ENCODE data around the gene SAT2.
"Not testable (repeated sequence)": the region's sequence is repeated elsewhere in the genome, so short reads cannot be mapped to it uniquely, and the experiment has no call there.

SAT2 gene

DNA sequence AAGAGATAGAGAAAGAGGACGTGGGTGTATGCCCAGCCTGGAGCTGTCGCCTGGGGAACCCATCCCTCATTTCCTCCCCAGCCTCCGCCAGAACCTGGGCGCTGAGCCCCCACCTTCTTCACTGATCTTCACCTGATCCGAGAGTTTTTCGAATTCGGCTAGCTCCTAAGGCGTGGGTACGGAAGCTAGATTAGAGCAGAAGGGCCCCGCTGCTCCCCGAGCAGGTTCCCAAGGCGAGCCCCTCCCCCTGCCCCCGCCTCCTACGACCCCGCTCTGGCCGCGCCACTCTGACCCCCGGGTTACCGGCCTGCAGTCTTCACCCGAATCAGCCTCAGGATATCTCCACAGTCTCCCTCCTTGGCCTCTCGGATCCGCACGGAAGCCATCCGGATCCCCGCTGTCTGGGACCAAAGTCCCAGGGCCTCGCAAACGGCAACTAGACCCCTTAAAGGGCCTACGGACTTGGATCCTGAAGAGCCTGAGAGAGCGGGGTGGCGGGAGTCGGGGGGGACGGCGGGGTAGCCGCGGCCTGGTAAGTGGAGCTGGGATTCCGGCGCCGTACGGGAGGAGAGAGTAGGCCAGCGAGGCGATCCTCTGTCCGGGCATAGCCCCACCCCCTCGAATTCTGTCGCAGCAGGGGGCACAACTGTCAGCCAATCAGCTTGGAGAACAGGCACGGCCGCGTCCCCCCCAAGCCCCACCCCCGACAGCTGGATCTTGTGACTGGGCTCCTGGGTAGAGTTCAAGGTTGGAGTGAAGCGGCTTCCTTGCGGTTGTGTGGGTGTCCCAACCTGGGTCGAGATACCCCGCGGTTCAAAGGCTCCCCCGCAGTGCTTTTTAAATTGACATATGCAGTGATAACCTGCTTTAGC is at the start of gene SAT2:
SAT2 (minus strand) TSS at position 572 of the 872 bp plus-strand sequence; CDS start at position 386, 186 bp downstream.
- peak; percentile 97 for DNase-seq

DNA sequence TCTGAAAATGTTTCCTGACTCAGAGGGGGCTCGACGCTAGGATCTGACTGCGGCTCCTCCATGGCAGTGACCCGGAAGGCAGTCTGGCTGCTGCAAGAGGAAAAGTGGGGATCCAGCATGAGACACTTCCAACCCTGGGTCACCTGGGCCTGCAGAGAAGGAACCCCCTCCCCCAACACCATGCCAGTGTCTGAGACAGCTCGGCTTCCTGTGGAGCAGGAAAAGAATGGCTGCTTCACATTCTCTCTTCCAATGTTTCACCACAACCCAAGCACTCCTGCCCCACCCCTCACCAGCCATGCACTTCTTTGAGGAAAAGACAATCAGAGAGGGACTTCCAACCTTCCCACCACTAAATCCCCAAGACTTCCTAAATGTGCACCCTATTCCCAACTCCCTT is 48.9 kb upstream of the SAT2 start:
- DNase-seq = no peak

DNA sequence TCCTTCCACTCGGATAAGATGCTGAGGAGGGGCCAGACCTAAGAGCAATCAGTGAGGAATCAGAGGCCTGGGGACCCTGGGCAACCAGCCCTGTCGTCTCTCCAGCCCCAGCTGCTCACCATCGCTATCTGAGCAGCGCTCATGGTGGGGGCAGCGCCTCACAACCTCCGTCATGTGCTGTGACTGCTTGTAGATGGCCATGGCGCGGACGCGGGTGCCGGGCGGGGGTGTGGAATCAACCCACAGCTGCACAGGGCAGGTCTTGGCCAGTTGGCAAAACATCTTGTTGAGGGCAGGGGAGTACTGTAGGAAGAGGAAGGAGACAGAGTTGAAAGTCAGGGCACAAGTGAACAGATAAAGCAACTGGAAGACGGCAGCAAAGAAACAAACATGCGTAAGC is 47.3 kb upstream of the SAT2 start:
- no peak for DNase-seq

DNA sequence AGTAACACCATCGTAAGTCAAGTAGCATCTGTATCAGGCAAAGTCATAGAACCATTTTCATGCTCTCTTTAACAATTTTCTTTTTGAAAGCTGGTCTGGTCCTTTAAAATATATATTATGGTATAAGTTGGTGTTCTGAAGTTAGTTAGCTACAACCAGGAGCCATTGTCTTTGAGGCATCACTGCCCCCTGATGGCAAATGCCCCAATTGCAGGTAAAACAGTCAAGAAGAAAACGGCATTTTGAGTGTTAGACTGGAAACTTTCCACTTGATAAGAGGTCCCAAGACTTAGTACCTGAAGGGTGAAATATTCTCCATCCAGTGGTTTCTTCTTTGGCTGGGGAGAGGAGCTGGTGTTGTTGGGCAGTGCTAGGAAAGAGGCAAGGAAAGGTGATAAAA is 45.6 kb upstream of the SAT2 start:
- DNase-seq = peak; percentile 64

DNA sequence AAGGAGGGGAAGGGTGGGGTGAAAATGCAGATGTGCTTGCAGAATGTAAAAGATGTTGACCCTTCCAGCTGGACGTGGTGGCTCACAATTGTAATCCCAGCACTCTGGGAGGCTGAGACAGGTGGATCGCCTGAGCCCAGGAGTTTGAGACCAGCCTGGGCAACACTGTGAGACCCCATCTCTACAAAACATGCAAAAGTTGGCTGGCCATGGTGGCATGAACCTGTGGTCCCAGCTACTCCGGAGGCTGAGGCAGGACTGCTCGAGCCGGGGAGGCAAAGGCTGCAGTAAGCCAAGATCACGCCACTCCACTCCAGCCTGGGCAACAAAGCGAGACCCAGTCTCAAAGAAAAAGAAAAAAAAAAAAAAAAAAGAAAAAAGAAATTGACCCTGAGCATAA is 40.9 kb upstream of the SAT2 start:
- DNase-seq = no peak

DNA sequence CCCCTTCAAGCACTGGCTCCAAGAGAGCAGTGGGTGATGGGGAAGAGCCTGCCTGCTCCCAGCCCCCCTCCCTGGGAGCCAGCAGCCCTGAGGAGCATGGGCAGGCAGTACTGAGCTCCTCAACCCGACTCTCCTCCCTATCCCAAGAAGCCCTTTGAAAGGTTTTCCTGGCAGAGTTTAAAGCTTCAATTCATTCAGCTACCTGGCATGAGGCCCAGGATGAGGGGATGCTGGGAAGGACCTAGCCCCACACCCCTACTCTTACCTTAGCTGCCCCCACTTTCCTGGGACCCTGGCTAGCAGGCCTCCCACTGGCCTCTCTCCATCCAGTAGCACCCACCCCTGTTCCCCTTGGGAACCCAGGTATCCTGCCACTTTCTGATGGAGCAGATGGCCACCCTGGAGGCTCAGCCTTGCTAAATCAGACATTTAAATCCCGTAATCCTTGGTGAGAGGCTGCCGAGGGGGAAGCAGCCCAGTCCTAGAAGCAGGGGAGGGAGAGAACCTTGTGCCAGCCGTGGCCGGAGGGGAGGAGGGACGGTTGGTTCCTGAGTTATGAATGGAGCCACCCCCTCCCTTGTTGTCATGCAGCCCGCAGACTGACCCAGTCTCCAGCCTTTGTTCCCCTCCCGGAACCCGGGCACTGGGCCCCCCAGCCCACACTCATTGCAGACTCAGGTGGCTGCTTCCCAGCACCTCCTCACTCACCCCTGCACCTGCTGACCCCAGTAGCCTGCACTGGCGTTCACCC is 40.2 kb upstream of the SAT2 start:
- no peak for DNase-seq

DNA sequence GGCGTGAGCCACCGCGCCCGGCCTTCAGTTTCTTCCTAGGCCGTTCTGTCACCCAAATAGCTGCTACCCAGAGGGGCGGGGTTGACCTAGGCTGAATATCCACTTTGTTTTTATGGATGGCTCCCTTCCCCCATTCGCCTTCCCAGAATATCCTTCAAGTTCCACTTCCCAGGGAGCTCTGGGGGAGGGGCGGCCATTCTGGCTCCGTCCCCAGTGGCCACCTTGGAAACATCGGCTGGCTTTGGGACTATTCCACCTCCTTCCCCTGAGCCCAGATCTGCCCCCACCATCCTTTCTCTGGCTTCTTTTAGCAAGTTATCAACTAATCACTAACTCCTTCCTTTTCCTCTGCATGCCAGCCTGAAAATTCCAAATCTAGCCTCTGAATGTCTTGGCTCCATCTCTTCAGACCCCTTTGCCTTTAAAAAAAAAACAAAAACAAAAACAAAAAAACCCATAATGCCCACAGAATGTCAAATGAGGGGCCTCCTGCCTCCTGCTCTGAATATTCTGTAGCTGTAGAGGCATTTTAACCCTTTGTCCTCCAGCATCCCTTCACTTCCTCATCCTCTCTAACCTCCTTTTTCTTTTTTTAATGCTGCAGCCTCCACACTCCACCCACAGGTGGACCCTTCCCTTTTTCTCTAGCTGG is 29.5 kb upstream of the SAT2 start:
- DNase-seq = no peak

DNA sequence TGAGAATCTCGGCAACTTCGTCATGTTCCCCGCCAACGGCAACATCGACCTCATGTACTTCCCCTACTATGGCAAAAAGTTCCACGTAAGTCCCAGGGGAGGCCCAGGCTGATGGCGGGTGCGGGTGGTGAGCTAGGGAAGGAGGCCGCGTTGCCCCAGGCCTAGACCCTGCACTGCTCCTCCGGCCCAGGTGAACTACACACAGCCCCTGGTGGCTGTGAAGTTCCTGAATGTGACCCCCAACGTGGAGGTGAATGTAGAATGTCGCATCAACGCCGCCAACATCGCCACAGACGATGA is 27.9 kb upstream of the SAT2 start:
- DNase-seq = no peak

DNA sequence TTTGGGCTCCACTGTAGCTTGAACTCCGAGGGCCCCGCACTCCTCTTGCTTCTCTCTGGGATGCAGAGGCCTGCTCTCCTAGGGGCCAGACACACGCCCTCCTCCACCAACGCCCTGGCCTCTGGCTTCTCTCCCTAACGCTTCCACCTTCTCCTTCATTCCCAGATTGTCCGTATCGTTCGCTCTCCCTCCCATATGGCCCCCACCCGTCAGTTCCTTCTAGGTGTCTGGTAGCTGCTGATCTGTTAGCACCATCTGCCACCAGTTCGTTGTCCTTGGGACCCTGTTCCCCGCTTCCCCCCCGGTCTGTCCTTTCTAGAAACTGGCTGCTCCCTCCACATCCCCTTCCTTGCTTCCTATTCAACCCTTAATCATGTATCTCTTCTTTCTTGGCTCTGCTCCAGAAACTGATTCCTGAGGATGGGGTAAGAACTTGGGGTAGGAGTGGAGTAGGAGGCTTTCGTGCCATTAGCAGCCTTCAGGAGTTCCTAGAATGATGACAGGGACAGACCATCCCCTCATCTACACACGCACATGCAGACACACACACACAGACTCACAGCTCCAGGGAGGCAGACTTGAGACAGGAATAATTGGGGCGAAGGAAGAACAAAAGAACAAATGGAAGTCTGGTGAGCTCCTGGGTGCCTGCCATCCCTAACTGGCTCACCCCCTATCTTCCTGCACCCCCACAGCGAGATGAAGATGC is 27.4 kb upstream of the SAT2 start:
- DNase-seq = no peak

DNA sequence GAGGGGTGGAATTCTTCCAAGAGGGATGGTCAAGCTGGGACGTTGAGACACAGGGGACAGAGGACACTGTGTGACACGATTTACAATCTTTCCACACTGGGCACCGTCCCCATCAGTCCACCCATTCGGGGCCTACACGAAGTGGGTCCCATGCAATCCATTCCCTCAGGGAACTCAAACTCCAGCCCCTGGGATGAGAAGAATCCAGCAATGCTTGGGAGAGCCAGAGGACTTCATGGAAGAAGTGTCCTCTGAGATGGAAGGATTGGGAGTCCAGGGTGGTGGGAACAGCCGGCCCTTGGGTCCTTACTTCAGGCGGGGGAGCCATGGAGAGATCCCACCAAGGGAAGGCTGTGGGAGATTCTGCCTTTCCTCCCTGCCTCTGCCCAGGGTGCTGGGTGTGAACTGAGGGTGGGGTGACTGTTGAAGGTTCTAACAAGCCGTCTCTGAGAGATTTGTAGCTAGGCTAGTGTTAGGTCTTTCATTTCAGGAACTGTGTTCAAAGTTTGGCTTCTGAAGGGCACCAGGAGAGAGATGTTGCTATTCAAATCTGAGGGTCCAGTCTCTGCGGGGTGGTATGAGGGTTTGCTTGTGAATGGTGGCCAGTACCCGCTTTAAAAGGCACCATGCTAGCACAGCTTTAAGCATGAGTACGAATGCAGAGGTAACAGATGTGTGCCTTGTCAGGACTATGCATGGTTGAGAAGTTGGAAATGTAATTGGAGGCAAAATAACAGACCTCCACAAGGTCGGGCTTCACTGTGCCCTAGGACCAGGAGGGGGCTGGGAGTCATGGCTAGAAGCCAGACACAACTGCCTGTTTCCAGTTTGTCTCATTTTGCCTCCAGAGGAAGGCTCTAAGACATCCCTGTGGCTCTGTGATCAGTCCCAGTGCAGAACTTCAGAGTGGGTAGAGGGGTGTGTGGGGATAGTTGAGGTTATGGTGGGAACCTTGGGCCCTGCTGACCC is 25.1 kb upstream of the SAT2 start:
- no peak for DNase-seq

DNA sequence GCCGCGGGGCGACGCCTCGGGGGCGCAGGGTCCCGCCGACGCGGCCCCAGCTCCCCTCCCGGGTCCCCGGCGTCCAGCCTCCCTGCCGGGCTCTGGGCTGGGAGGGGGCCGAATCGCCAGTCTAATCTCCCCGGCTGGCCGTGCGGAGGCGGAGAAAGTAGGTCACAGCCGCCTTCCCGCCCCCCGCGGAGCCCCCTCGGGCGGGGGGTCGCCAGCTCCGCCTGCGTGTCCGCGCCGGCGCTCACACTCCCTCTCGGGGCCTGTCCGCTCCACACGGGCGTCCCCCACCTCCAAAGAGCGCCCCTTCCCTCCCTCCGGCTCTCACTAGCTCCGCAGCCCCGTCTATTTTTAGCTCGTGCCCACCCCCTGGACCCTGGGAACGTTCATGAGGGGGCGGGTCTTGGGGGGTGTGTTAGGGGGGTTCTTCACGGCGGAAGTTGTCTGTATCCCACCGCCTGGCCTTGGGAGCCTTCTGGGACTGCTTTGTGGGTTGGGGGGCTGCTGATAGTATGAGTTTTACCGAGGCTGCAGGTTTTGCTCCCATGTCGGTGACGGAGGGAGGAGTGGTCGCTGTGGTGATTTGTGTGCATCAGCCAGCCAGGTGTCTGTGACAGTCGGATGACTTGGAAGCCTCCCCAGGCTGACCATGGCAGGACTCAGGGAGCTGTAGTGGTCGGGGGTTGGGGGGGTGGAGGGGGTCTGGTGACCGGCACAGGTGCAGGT is 24.2 kb upstream of the SAT2 start:
- no peak for DNase-seq

DNA sequence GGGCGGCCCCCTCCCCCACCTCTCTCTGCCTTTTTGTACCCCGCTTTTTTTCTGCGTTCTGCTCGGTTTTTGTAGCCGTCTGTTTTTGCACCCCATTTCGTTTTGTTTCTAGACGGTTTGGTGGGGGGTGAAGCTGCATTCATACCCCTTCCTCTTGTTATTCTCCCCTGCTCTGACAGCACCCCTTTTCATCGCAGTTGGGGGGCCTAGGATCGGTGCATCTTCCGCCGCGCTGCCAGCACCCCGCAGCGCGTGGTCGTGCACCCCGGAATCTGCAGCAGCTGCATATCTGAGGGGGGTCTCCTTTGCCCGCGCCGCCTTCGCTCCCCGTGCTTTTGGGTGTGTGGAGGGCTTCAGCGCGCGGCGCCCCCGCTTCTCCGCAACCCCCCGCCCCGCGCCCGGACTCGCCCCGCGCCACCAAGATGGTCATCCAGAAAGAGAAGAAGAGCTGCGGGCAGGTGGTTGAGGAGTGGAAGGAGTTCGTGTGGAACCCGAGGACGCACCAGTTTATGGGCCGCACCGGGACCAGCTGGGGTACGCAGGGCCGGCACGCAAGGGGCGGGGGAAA is 23.6 kb upstream of the SAT2 start:
- no peak for DNase-seq

DNA sequence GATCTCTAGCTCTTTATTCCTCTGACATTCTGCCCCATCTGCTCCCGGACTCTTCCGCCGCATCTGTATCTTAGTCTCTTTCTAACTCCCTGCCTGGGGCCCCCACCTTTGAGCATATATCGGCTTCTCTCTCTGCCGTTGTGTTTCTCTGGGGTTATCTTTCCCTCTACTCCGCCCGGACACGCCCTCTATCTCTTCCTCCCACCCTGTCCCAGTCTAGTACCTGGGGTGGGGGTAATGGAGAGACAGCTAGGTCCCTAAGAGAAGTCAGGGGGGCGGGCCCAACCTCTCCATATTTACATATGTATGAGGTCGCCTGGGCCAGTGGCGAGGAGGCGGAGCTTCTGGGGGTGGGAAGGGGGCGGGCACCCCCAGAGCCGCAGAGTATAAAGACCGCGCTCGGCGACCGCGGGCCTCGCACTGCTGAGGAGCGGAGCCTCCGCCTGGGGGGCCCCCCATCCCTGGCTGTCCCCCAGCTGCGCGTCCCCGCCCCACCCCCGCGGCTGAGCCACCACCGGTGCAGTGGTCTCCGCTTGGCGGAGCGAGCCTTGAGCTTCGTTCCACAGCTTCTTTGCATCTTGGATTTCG is 23.0 kb upstream of the SAT2 start, which contains the start of gene ATP1B2:
ATP1B2 (plus strand) TSS at position 418 of the 588 bp plus-strand sequence. CDS start 593 bp downstream, outside the sequence.
- DNase-seq = peak; percentile 99

DNA sequence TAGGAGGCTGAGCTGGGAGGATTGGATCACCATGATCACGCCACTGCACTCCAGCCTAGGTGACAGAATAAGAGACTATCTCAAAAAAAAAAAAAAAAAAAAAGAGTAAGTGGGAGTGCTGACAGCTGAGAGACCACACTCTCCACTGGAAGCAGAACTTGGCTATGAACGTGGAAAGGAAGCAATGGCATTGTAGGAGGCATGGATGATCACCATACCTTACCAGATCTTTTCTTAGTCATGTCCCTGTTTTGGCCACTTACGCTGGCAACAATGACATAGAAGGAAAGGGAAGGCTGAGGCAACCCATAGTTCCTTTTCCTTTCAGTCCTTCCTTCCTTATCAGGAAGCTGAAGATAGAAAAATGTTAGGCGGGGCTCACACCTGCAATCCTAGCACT is 19.4 kb upstream of the SAT2 start:
- DNase-seq = no peak

DNA sequence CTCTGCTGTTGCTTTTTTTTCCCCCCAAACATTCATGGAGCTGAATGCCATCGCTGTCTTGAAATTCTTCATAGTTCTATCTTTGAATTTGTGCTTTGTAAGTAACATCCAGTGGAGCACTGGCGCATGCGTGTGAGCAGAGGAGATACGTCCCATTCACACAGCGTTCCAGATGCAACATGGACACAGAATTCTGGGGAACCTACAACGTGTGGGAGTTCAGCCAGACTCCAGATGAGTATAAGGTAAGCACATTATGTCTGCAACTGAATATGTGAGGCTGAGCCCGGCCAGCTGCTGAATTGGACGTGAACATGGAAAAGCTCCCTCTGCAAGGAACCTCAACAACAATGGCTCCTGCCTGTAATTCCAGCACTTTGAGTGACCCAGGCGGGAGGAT is 18.8 kb upstream of the SAT2 start:
- no peak for DNase-seq

DNA sequence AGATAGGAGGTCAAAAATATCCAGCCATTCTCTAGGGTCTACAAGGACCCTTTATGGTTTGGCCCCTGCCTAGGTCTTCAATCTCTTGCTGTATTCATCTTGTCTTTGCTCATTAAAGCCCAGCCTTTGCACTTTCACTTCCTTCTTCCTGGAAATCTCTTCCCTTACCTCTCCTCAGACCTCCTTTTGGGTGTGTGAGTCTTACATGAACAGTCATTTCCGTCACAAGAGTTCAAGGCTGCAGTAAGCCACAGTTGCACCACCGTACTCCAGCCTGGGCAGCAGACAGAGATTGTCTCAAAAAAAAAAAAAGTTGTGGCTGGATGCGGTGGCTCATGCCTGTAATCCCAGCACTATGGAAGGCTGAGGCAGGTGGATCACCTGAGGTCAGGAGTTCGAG is 17.2 kb upstream of the SAT2 start:
- DNase-seq = no peak

DNA sequence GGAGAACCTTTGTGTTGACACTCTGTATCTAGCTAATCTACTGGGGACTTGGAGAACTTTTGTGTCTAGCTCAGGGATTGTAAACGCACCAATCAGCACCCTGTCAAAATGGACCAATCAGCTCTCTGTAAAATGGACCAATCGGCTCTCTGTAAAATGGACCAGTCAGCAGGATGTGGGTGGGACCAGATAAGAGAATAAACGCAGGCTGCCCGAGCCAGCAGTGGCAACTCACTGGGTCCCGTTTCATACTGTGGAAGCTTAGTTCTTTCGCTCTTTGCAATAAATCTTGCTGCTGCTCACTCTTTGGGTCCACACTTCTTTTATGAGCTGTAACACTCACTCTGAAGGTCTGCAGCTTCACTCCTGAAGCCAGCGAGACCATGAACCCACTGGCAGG is 14.0 kb upstream of the SAT2 start:
- not testable (repeated sequence) for DNase-seq

DNA sequence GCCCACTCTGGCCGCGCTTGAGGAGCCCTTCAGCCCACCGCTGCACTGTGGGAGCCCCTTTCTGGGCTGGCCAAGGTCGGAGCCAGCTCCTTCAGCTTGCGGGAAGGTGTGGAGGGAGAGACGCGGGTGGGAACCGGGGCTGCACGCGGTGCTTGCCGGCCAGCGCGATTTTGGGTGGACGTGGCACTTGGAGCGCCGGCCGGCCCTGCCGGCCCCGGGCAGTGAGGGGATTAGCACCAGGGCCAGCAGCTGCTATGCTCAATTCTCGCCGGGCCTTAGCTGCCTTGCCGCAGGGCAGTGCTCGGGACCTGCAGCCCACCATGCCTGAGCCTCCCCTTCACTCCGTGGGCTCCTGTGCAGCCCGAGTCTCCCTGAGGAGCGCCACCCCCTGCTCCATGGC is 13.2 kb upstream of the SAT2 start:
- DNase-seq = no peak

DNA sequence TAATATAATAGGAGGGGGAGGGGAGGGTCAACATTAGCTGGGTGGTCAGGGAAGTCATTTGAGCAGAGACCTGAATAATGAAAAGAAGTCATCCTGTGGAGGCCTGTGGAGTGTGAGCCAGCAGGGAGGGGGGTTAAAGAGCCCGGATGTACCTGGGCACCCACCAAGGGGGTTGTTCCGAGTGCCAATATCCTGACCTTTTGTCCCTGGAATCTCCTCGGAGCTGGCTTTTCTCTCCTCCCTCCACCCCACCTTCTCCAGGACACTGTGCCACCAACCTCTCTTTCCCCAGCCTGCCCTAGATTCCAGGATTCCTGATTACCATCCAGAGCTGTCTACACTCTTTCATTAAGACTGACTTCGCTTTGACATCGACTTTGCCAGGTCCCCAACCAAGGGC is 8.5 kb upstream of the SAT2 start:
- no peak for DNase-seq

DNA sequence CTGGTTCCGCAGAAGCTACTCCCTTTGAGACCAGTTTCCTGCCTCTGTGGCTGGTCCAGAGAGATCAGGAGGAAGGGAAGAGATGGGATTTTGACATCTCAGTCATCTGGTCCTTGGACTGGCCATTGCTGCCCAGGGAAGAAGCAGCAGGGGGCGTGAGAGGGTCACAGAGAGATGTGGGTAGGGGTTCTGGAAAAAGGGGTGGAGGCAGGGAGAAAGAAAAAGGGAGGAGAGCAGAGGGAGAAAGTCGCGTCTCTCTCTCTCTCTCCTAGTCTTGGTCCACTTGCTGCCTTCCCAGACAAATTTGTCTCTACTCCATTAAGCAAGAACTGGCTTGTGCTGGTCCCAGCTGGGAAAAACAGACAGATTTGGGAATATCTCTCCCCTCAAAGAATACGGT is 6.8 kb upstream of the SAT2 start:
- peak; percentile 70 for DNase-seq

DNA sequence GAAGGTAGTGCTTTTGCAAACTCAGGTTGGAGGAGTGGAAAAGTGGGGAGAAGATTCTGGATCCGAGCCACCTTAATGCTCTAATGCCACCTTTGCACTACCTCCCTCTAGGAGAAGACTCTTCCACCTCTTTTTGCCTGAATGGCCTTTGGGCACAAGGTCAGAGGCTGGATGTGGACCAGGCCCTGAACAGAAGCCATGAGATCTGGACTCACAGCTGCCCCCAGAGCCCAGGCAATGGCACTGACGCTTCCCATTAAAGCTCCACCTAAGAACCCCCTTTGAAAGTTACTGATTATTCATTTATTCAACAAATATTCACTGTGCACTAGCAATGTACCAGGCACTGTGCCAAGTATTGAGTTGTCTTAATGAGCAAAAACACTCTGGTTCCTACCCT is 5.5 kb upstream of the SAT2 start:
- no peak for DNase-seq
